Astrocyte of the spinal cord (primary cell): ENCODE results near the gene PTPN7.

Experiments
- DNase-seq: peaks from one replicate; pipeline ENCODE4 v3.0.0; 2011; ENCODE audit warnings: low read depth, low spot score
- H3K4me3 ChIP-seq: 2 replicates; pipeline ENCODE4 v1.5.1; 2011; ENCODE audit warnings: low read depth, mild to moderate bottlenecking, low read length, moderate library complexity
- CTCF ChIP-seq: IDR thresholded peaks from 2 replicates; pipeline ENCODE4 v1.5.1; 2012; ENCODE audit warnings: low read depth, mild to moderate bottlenecking, low read length, inconsistent platforms
- in situ Hi-C: cut with HindIII; loops from 2 replicates; pipeline ENCODE4 v1.10.0; 2017; ENCODE audit warnings: low sequenced_read_pairs

The PTPN7 gene

GRCh38 chr1:202135221-202135721, 25.1 kb downstream of the PTPN7 start:
- in situ Hi-C loops = no loop called here
- TF ChIP-seq CTCF = peak; percentile 90
- H3K4me3 ChIP-seq = no peak overlapping the region
- peak; percentile 59 for DNase-seq

- H3K4me3 ChIP-seq = no peak overlapping the region
- no peak for DNase-seq
- in situ Hi-C loops = no loop called here
- no peak for TF ChIP-seq CTCF
Observed at GRCh38 chr1:202134645-202135172, 25.7 kb downstream of the PTPN7 start.

GRCh38 chr1:202133989-202134388, 26.4 kb downstream of the PTPN7 start:
- in situ Hi-C loops = no loop called here
- TF ChIP-seq CTCF = no peak
- no peak for DNase-seq
- no peak overlapping the region for H3K4me3 ChIP-seq

- in situ Hi-C loops = no loop called here
Observed at GRCh38 chr1:202133496-202133895, 26.9 kb downstream of the PTPN7 start.

GRCh38 chr1:202133001-202133400, 27.4 kb downstream of the PTPN7 start:
- in situ Hi-C loops = no loop called here
- TF ChIP-seq CTCF = no peak
- no peak for DNase-seq
- H3K4me3 ChIP-seq = no peak overlapping the region

More at GRCh38 chr1:202133496-202133895, 26.9 kb downstream of the PTPN7 start:
- no peak for DNase-seq
- TF ChIP-seq CTCF = no peak
- no peak overlapping the region for H3K4me3 ChIP-seq

- no peak for TF ChIP-seq CTCF
- DNase-seq = no peak
- in situ Hi-C loops = no loop called here
- H3K4me3 ChIP-seq = no peak overlapping the region
Observed at GRCh38 chr1:202131956-202132821, 28.2 kb downstream of the PTPN7 start.
